ENCODE results near the gene ZCCHC14. TPM values are rescaled to one million over a fixed set of nuclear protein-coding genes. Genes with fewer than 3 reads are reported as not detected.

Gene ZCCHC14
- total RNA-seq, 4 donors from 2014 or later = 21.8 to 64.0 (median 28.8) TPM

DNA sequence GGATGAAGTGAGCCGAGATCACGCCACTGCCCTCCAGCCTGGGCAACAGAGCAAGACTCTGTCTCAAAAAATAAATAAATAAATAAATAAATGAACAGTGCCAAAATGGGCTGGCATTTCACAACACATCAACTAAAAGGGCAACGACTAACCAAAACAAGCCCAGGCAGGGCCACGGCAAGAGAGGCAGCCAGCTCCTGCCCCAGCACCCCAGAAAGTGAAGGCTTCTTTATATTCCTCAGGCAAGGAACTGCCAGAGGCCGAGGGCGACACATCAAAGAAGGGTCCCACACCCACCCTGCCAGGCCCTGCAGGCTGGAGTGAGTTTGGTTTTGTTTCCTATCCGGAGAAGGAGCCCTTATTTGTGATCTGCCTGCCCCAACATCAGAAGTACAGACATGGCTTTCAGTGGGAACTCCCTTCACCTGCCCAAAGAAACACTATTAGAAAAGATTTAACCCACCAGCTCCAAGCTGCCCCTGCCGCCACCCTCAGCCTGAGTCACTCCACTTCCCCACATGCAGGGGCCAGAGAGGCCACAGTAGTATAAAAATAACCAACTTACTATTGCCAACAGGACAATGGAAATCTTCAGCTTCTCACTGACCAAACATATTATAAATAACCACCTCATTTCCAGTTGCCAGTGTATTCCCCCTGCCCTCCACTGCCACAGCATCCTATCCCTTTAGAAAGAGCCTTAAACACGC lies 117.2 kb downstream of the ZCCHC14 start:
- 43% methylated on average over 9 of the region's 9 CpGs for WGBS
- no peak for DNase-seq (ENCODE audit: low spot score in 2 of 2)
- TF ChIP-seq, protein P1, sequence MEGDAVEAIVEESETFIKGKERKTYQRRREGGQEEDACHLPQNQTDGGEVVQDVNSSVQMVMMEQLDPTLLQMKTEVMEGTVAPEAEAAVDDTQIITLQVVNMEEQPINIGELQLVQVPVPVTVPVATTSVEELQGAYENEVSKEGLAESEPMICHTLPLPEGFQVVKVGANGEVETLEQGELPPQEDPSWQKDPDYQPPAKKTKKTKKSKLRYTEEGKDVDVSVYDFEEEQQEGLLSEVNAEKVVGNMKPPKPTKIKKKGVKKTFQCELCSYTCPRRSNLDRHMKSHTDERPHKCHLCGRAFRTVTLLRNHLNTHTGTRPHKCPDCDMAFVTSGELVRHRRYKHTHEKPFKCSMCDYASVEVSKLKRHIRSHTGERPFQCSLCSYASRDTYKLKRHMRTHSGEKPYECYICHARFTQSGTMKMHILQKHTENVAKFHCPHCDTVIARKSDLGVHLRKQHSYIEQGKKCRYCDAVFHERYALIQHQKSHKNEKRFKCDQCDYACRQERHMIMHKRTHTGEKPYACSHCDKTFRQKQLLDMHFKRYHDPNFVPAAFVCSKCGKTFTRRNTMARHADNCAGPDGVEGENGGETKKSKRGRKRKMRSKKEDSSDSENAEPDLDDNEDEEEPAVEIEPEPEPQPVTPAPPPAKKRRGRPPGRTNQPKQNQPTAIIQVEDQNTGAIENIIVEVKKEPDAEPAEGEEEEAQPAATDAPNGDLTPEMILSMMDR (IDR thresholded peaks at IDR 0.05) = no peak
- Histone ChIP-seq H3K4me3 (peak overlapping the region; percentile 14), H3K27ac (peak overlapping the region; percentile 62), H3K36me3 (no peaks in the 10 kb centered on the region), H3K27me3 (no peaks in the 10 kb centered on the region), H3K9me3 (no peaks in the 10 kb centered on the region), H3K4me1 (peaks cover 41% of the 10 kb centered on the region)

DNA sequence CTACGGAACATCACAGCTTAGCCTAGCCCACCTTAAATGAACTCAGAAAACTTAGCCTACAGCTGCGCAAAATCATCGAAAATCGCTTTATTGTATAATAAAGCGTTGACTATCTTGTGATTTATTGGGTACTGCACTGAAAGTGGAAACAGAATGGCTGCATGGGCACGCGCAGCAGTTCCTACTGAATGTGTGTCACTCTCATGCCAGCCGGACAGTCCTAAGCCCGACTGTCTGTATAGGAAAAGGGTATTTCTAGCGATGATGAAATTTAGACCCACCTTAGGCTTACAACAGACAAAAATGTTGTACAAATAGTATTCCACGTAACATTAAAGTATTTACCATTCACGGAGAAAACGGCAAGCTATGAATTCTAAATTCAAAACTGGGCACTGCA lies 118.5 kb downstream of the ZCCHC14 start:
- no peaks in the 10 kb centered on the region for H3K27me3 ChIP-seq
- no peak for DNase-seq (ENCODE audit: low spot score in 2 of 2)
- no peak overlapping the region for H3K4me3 ChIP-seq
- TF ChIP-seq EP300 (IDR thresholded peaks at IDR 0.05) = no peak
- no peak for TF ChIP-seq POLR2AphosphoS5 (IDR thresholded peaks at IDR 0.05)
- TF ChIP-seq, protein P1 (IDR thresholded peaks at IDR 0.05) = no peak
- no peak for TF ChIP-seq POLR2A (IDR thresholded peaks at IDR 0.05)
- no peaks in the 10 kb centered on the region for H3K9me3 ChIP-seq
- WGBS = 94% methylated on average over 13 of the region's 13 CpGs
- peaks cover 40% of the 10 kb centered on the region for H3K4me1 ChIP-seq
- H3K36me3 ChIP-seq = no peaks in the 10 kb centered on the region
- H3K27ac ChIP-seq = no peak overlapping the region

DNA sequence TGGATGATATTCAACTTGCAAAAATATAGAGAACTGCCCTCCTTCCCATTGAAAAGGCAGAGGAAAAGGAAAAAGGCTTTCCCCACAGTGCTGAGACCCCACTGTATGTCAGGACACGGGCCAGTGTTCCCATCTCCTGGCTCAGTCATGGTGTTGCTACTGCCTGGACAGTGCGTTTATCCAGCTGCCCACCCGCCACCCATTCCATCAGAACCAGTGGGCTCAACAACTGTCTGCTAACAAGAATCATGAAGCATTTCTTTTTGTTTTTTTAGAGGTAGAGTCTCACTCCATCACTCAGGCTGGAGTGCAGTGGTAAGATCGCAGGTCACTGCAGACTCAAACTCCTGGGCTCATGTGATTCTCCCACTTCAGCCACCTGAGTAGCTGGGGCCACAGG lies 120.5 kb downstream of the ZCCHC14 start:
- no peaks in the 10 kb centered on the region for H3K27me3 ChIP-seq
- WGBS = 94% methylated on average over 4 of the region's 4 CpGs
- peaks cover 38% of the 10 kb centered on the region for H3K4me1 ChIP-seq
- H3K4me3 ChIP-seq = no peak overlapping the region
- DNase-seq (ENCODE audit: low spot score in 2 of 2) = no peak
- H3K9me3 ChIP-seq = no peaks in the 10 kb centered on the region
- H3K36me3 ChIP-seq = no peaks in the 10 kb centered on the region
- no peak overlapping the region for H3K27ac ChIP-seq
- TF ChIP-seq, protein P1 (IDR thresholded peaks at IDR 0.05) = no peak
- TF ChIP-seq EP300 (IDR thresholded peaks at IDR 0.05) (no peak), POLR2A (IDR thresholded peaks at IDR 0.05) (no peak), POLR2AphosphoS5 (IDR thresholded peaks at IDR 0.05) (no peak)

DNA sequence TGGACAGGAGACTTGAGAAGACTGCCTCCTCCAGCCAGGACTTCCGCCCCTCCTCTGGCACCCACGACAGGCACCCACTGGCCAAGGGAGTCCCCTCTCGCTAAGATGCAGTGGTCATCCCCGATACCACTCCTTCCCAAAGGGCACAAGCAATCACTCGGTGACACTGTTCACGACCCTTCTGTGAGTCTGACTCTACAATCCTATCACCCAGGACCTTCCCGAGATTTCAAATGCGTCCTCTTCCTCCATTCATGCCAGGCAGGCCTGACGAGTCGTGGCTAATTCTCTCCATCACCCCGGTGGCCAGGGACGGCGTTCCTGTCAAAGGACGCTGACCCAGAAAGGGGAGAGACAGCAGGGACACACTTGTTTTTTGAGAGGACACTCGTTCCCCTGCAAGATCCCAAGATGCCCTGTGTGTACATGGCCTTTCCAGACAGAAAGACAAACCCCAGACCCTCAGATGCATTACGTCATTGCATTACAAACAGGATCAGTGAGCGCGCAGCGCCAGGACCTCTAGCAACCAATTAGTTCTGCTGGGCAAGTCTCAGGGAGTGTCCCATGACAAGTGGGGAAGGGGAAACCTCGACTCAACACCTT lies 121.5 kb downstream of the ZCCHC14 start:
- Histone ChIP-seq H3K9me3 (no peaks in the 10 kb centered on the region), H3K27ac (no peak overlapping the region), H3K4me1 (peaks cover 33% of the 10 kb centered on the region), H3K27me3 (no peaks in the 10 kb centered on the region), H3K4me3 (no peak overlapping the region), H3K36me3 (no peaks in the 10 kb centered on the region)
- no peak for TF ChIP-seq POLR2A (IDR thresholded peaks at IDR 0.05)
- no peak for TF ChIP-seq POLR2AphosphoS5 (IDR thresholded peaks at IDR 0.05)
- TF ChIP-seq EP300 (IDR thresholded peaks at IDR 0.05) = no peak
- TF ChIP-seq, protein P1 (IDR thresholded peaks at IDR 0.05) = no peak
- 86% methylated on average over 20 of the region's 20 CpGs for whole genome bisulfite sequencing
- no peak for DNase-seq (ENCODE audit: low spot score in 2 of 2)

DNA sequence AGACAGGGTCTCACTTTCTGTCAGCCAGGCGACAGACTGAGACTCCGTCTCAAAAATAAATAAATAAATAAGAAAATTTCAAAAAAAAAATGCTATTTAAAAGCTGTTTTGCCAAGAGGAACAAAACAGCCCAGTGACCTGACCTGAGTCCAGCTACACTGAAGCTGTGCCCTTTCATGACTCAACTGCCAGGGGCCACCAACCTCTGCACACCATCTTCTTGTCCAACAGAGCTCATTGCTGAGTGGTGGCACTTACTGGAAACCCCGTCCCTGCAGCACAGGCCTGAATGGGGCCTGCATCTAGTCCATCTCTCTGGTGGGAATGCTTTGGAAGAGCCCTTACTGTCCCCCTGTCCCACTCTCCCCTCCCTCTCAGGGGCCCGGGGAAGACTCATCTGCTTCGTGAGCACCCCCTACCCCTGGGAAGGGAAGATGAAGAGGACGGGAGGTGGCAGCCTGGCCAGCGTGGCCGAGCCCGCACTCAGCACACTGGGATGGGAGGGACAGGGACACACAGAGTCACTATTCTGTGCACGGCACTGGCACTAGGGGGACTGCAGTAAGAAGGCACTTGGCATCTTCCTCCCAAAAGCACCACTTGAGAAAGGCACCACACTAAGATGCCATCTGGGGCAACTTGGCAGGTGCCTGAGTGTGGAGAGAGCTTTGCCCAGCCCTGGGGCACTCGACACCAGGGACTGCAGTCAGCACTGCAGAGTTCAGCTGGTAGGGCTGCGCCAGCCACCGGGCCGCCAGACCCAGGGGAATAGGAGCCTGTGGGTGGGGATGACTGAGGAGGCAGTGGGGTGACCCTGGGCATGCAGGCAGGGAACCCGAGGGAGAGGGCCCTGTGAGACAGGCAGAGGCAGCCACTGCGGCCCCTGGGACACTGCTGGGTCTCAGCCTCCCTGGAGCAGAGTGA lies 122.8 kb downstream of the ZCCHC14 start:
- 68% methylated on average over 16 of the region's 16 CpGs for WGBS
- no peaks in the 10 kb centered on the region for H3K9me3 ChIP-seq
- DNase-seq (ENCODE audit: low spot score in 2 of 2) = no peak
- H3K4me3 ChIP-seq = no peak overlapping the region
- peaks cover 7% of the 10 kb centered on the region for H3K36me3 ChIP-seq
- peaks cover 20% of the 10 kb centered on the region for H3K4me1 ChIP-seq
- TF ChIP-seq EP300 (IDR thresholded peaks at IDR 0.05) (no peak), POLR2A (IDR thresholded peaks at IDR 0.05) (no peak)
- H3K27ac ChIP-seq = no peak overlapping the region
- H3K27me3 ChIP-seq = no peaks in the 10 kb centered on the region
